Measurements from ENCODE around the gene MLH3.

DNA sequence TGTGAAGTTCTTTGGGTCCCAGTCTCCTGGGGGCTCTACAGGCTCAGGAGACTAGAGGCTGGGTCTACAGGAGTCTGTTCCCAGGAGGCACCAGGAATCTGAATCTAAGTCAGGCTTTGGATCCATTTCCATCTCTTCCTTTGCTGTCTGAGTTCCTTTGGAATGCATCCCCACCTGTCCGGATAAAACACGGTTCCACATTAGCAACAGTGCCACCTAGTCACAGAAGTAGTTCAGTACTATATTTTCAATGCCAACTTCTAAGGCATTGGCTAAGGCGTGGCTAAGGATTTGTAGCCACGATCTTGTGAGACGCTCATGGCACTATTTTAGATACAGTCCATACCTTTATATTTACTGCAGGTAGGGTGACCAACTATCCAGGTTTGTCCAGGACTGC lies 33.2 kb upstream of the MLH3 start:
- TF ChIP-seq, protein P1, sequence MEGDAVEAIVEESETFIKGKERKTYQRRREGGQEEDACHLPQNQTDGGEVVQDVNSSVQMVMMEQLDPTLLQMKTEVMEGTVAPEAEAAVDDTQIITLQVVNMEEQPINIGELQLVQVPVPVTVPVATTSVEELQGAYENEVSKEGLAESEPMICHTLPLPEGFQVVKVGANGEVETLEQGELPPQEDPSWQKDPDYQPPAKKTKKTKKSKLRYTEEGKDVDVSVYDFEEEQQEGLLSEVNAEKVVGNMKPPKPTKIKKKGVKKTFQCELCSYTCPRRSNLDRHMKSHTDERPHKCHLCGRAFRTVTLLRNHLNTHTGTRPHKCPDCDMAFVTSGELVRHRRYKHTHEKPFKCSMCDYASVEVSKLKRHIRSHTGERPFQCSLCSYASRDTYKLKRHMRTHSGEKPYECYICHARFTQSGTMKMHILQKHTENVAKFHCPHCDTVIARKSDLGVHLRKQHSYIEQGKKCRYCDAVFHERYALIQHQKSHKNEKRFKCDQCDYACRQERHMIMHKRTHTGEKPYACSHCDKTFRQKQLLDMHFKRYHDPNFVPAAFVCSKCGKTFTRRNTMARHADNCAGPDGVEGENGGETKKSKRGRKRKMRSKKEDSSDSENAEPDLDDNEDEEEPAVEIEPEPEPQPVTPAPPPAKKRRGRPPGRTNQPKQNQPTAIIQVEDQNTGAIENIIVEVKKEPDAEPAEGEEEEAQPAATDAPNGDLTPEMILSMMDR (IDR thresholded peaks at IDR 0.05; ENCODE audit: insufficient read depth, low read length): no peak
- TF ChIP-seq, protein P2, sequence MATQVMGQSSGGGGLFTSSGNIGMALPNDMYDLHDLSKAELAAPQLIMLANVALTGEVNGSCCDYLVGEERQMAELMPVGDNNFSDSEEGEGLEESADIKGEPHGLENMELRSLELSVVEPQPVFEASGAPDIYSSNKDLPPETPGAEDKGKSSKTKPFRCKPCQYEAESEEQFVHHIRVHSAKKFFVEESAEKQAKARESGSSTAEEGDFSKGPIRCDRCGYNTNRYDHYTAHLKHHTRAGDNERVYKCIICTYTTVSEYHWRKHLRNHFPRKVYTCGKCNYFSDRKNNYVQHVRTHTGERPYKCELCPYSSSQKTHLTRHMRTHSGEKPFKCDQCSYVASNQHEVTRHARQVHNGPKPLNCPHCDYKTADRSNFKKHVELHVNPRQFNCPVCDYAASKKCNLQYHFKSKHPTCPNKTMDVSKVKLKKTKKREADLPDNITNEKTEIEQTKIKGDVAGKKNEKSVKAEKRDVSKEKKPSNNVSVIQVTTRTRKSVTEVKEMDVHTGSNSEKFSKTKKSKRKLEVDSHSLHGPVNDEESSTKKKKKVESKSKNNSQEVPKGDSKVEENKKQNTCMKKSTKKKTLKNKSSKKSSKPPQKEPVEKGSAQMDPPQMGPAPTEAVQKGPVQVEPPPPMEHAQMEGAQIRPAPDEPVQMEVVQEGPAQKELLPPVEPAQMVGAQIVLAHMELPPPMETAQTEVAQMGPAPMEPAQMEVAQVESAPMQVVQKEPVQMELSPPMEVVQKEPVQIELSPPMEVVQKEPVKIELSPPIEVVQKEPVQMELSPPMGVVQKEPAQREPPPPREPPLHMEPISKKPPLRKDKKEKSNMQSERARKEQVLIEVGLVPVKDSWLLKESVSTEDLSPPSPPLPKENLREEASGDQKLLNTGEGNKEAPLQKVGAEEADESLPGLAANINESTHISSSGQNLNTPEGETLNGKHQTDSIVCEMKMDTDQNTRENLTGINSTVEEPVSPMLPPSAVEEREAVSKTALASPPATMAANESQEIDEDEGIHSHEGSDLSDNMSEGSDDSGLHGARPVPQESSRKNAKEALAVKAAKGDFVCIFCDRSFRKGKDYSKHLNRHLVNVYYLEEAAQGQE (IDR thresholded peaks at IDR 0.05; ENCODE audit: insufficient replicate concordance, low read depth): no peak
- no peak for TF ChIP-seq POLR2AphosphoS5 (IDR thresholded peaks at IDR 0.05; ENCODE audit: low read depth)
- no peak for TF ChIP-seq GABPA (IDR thresholded peaks at IDR 0.05; ENCODE audit: low read depth)
- no peak for TF ChIP-seq SPI1 (IDR thresholded peaks at IDR 0.05; ENCODE audit: borderline replicate concordance, low read depth)
